ENCODE results near the gene RBM18.

The RBM18 gene

GRCh38 chr9:122221183-122221811 lies 43.3 kb downstream of the RBM18 start:
- DNase-seq (ENCODE audit: low read depth in 3 of 3), result no peak

- no peak for DNase-seq (ENCODE audit: low read depth in 3 of 3)
Observed at GRCh38 chr9:122220673-122221182, 43.9 kb downstream of the RBM18 start.

- no peak for DNase-seq (ENCODE audit: low read depth in 3 of 3)
Observed at GRCh38 chr9:122219856-122220672, 44.6 kb downstream of the RBM18 start.

- DNase-seq (ENCODE audit: low read depth in 3 of 3), result no peak
Observed at GRCh38 chr9:122218935-122219855, 45.4 kb downstream of the RBM18 start.

GRCh38 chr9:122218071-122218934 lies 46.3 kb downstream of the RBM18 start:
- no peak for DNase-seq (ENCODE audit: low read depth in 3 of 3)

- no peak for DNase-seq (ENCODE audit: low read depth in 3 of 3)
Observed at GRCh38 chr9:122217640-122218039, 47.0 kb downstream of the RBM18 start.

- DNase-seq (ENCODE audit: low read depth in 3 of 3), result no peak
Observed at GRCh38 chr9:122216798-122217418, 47.7 kb downstream of the RBM18 start.

GRCh38 chr9:122216138-122216797 lies 48.4 kb downstream of the RBM18 start:
- no peak for DNase-seq (ENCODE audit: low read depth in 3 of 3)

GRCh38 chr9:122215663-122216062 lies 49.0 kb downstream of the RBM18 start:
- DNase-seq (ENCODE audit: low read depth in 3 of 3), result no peak

GRCh38 chr9:122214507-122214906 lies 50.1 kb downstream of the RBM18 start:
- DNase-seq (ENCODE audit: low read depth in 3 of 3), result no peak

GRCh38 chr9:122213589-122214413 lies 50.8 kb downstream of the RBM18 start:
- peak; percentile 20 to 29 (median 23) for DNase-seq (ENCODE audit: low read depth in 3 of 3)

- no peak for DNase-seq (ENCODE audit: low read depth in 3 of 3)
Observed at GRCh38 chr9:122213102-122213588, 51.5 kb downstream of the RBM18 start.

GRCh38 chr9:122212473-122213004 lies 52.1 kb downstream of the RBM18 start:
- DNase-seq (ENCODE audit: low read depth in 3 of 3), result no peak

- DNase-seq (ENCODE audit: low read depth in 3 of 3), result no peak
Observed at GRCh38 chr9:122209451-122209850, 55.2 kb downstream of the RBM18 start.

- DNase-seq (ENCODE audit: low read depth in 3 of 3), result no peak
Observed at GRCh38 chr9:122207096-122207495, 57.5 kb downstream of the RBM18 start.

GRCh38 chr9:122206118-122207046 lies 58.3 kb downstream of the RBM18 start:
- no peak for DNase-seq (ENCODE audit: low read depth in 3 of 3)

GRCh38 chr9:122205176-122205575 lies 59.5 kb downstream of the RBM18 start:
- no peak for DNase-seq (ENCODE audit: low read depth in 3 of 3)

GRCh38 chr9:122204491-122204890 lies 60.1 kb downstream of the RBM18 start:
- DNase-seq (ENCODE audit: low read depth in 3 of 3), result no peak

Data from stimulated activated CD4-positive, alpha-beta T cell treated with anti-CD3 and anti-CD28 coated beads, TNF-alpha, amount 100 ng/mL, for 4 hours (primary cell).